ENCODE data around the gene NOXA1. TPM values are rescaled to one million over a fixed set of nuclear protein-coding genes. Genes with fewer than 3 reads are reported as not detected.
A peak's percentile ranks its signal among the peaks of the same experiment; 100 is the strongest.

Gene NOXA1
- total RNA-seq, 1 donor from 2014 or later = 6.5 TPM

GRCh38 chr9:137467161-137467581 is 44.0 kb downstream of the NOXA1 start:
- TF ChIP-seq CTCF (IDR thresholded peaks at IDR 0.05) = no peak
- Histone ChIP-seq H3K4me3 (no peak overlapping the region), H3K9me3 (no peaks in the 10 kb centered on the region), H3K27ac (no peak overlapping the region), H3K36me3 (no peaks in the 10 kb centered on the region), H3K4me1 (no peaks in the 10 kb centered on the region), H3K27me3 (no peaks in the 10 kb centered on the region)
- ATAC-seq (no peak), DNase-seq (peak; percentile 61)
- intact Hi-C loops (cut with DNase I) = no loop called here

- no peak for TF ChIP-seq CTCF (IDR thresholded peaks at IDR 0.05)
- Histone ChIP-seq H3K36me3 (no peaks in the 10 kb centered on the region), H3K4me3 (no peak overlapping the region), H3K27ac (no peak overlapping the region), H3K27me3 (no peaks in the 10 kb centered on the region), H3K4me1 (no peaks in the 10 kb centered on the region), H3K9me3 (no peaks in the 10 kb centered on the region)
- ATAC-seq (no peak), DNase-seq (peak; percentile 39)
- intact Hi-C loops (cut with DNase I) = no loop called here
Measured at GRCh38 chr9:137467896-137468295, 44.7 kb downstream of the NOXA1 start.

- Histone ChIP-seq H3K9me3 (peaks cover 1% of the 10 kb centered on the region), H3K4me1 (no peaks in the 10 kb centered on the region), H3K4me3 (no peak overlapping the region), H3K36me3 (no peaks in the 10 kb centered on the region), H3K27ac (no peak overlapping the region), H3K27me3 (no peaks in the 10 kb centered on the region)
- ATAC-seq (no peak), DNase-seq (peak; percentile 25)
- intact Hi-C loops (cut with DNase I) = no loop called here
- no peak for TF ChIP-seq CTCF (IDR thresholded peaks at IDR 0.05)
Measured at GRCh38 chr9:137470785-137471184, 47.6 kb downstream of the NOXA1 start.

- peaks cover 6% of the 10 kb centered on the region for H3K9me3 ChIP-seq
- intact Hi-C loops (cut with DNase I) = no loop called here
- no peaks in the 10 kb centered on the region for H3K4me1 ChIP-seq
- ATAC-seq (no peak), DNase-seq (no peak)
- TF ChIP-seq CTCF (IDR thresholded peaks at IDR 0.05) = no peak
- no peaks in the 10 kb centered on the region for H3K27me3 ChIP-seq
- no peak overlapping the region for H3K27ac ChIP-seq
- H3K36me3 ChIP-seq = no peaks in the 10 kb centered on the region
- H3K4me3 ChIP-seq = no peak overlapping the region
Measured at GRCh38 chr9:137474271-137474670, 51.1 kb downstream of the NOXA1 start.

GRCh38 chr9:137475666-137476065 is 52.5 kb downstream of the NOXA1 start:
- Histone ChIP-seq H3K4me1 (no peaks in the 10 kb centered on the region), H3K36me3 (no peaks in the 10 kb centered on the region), H3K9me3 (peaks cover 6% of the 10 kb centered on the region), H3K27ac (no peak overlapping the region), H3K4me3 (no peak overlapping the region), H3K27me3 (no peaks in the 10 kb centered on the region)
- intact Hi-C loops (cut with DNase I) = no loop called here
- DNase-seq (no peak), ATAC-seq (no peak)
- TF ChIP-seq CTCF (IDR thresholded peaks at IDR 0.05) = no peak

GRCh38 chr9:137476856-137477255 is 53.7 kb downstream of the NOXA1 start:
- peaks cover 6% of the 10 kb centered on the region for H3K9me3 ChIP-seq
- no peak for DNase-seq
- H3K4me1 ChIP-seq = no peaks in the 10 kb centered on the region
- no peaks in the 10 kb centered on the region for H3K27me3 ChIP-seq
- H3K4me3 ChIP-seq = no peak overlapping the region
- no peak for ATAC-seq
- TF ChIP-seq CTCF (IDR thresholded peaks at IDR 0.05) = no peak
- intact Hi-C loops (cut with DNase I) = no loop called here
- H3K27ac ChIP-seq = no peak overlapping the region
- H3K36me3 ChIP-seq = no peaks in the 10 kb centered on the region

Measured in upper lobe of right lung (tissue), 1 donor.